Measurements from ENCODE around the gene MAST4. TPM values are rescaled to one million over a fixed set of nuclear protein-coding genes. Genes with fewer than 3 reads are reported as not detected.

Gene MAST4
- total and polyA plus RNA-seq, 2 of the 13 experiments (the other 11 are each of a cell fraction or from before 2014, with no cell fraction given) = 3.4 to 3.7 TPM

DNA sequence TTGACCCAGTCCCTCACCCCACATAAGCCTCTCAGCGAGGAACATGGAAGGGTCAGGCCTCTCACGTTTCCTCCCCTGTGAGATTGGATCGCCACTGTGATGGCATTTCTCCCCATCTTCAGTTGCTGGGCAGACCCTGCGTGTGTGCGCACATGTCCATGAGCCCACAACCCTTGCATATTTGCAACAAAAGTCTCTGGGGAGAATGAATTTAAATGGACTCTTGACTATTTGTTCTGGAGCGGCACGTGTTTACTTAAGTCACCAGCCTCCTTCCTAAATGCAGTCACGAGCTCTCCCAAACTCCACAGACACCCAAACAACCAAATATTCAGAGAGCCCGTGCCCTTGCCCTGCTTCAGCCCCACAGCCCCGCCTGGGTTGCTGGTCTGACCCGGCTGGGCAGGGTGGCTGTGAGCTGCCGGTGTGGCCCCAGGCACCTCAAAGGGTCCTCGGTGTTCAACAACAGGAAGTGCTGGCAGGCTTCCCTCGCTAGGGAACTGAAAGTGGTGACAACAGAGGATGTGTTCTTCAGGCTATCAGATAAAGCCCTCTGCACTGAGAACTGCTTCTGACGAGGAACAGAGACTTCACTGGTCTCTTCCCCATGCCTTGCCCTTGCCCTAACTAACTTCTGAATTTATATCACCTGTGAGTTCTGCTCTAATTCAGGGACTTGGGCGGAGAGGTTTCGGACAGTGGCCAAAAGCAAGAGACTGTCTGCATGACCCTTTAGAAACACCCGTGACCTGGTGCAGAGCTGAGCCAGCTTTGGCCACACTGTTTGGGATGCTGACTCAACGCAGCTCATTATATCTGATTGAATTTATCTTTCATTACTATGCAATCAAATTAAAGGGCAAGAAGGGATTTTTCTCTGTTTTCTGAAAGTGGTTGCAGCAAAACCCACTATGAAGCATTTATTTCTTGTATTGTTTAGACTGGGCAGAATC is 619.6 kb downstream of the MAST4 start (continued):
- TF ChIP-seq, protein P1, sequence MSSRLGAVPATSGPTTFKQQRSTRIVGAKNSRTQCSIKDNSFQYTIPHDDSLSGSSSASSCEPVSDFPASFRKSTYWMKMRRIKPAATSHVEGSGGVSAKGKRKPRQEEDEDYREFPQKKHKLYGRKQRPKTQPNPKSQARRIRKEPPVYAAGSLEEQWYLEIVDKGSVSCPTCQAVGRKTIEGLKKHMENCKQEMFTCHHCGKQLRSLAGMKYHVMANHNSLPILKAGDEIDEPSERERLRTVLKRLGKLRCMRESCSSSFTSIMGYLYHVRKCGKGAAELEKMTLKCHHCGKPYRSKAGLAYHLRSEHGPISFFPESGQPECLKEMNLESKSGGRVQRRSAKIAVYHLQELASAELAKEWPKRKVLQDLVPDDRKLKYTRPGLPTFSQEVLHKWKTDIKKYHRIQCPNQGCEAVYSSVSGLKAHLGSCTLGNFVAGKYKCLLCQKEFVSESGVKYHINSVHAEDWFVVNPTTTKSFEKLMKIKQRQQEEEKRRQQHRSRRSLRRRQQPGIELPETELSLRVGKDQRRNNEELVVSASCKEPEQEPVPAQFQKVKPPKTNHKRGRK (CRISPR knock-in tag; IDR thresholded peaks at IDR 0.05) = no peak
- TF ChIP-seq ETV5 (CRISPR knock-in tag; IDR thresholded peaks at IDR 0.05; ENCODE audit: borderline replicate concordance) (peak; percentile 72; the same call in 1 of the 2 replicates), TMF1 (CRISPR knock-in tag; IDR thresholded peaks at IDR 0.05; ENCODE audit: low read depth) (0 out of 2 replicates have a peak, but pooled peaks have one; percentile 43), ZNF549 (CRISPR knock-in tag; IDR thresholded peaks at IDR 0.05) (no peak), ARID2 (CRISPR knock-in tag; IDR thresholded peaks at IDR 0.05; ENCODE audit: borderline replicate concordance) (0 out of 2 replicates have a peak, but pooled peaks have one; percentile 74), ZNF335 (CRISPR knock-in tag; IDR thresholded peaks at IDR 0.05) (peak; percentile 94), ZBTB7A (CRISPR knock-in tag; IDR thresholded peaks at IDR 0.05) (no peak), CCDC6 (CRISPR knock-in tag; IDR thresholded peaks at IDR 0.05) (0 out of 2 replicates have a peak, but pooled peaks have one; percentile 37), ISL2 (CRISPR knock-in tag; IDR thresholded peaks at IDR 0.05) (peak; percentile 33; the same call in 1 of the 2 replicates), NCOA2 (CRISPR knock-in tag; IDR thresholded peaks at IDR 0.05) (0 out of 2 replicates have a peak, but pooled peaks have one; percentile 16), ZFY (CRISPR knock-in tag; IDR thresholded peaks at IDR 0.05) (peak; percentile 19; the same call in 1 of the 2 replicates), ZNF501 (CRISPR knock-in tag; IDR thresholded peaks at IDR 0.05) (peak; percentile 65; the same call in 1 of the 2 replicates), ZSCAN9 (CRISPR knock-in tag; IDR thresholded peaks at IDR 0.05; ENCODE audit: borderline replicate concordance) (no peak), ZSCAN29 (CRISPR knock-in tag; conservative IDR thresholded peaks at IDR 0.05) (no peak), HDAC1 (CRISPR knock-in tag; IDR thresholded peaks at IDR 0.05) (peak; percentile 59), YEATS4 (CRISPR knock-in tag; IDR thresholded peaks at IDR 0.05; ENCODE audit: borderline replicate concordance) (peak; percentile 36; the same call in 1 of the 2 replicates)
- TF ChIP-seq, protein P2, sequence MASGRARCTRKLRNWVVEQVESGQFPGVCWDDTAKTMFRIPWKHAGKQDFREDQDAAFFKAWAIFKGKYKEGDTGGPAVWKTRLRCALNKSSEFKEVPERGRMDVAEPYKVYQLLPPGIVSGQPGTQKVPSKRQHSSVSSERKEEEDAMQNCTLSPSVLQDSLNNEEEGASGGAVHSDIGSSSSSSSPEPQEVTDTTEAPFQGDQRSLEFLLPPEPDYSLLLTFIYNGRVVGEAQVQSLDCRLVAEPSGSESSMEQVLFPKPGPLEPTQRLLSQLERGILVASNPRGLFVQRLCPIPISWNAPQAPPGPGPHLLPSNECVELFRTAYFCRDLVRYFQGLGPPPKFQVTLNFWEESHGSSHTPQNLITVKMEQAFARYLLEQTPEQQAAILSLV (CRISPR knock-in tag; IDR thresholded peaks at IDR 0.05; ENCODE audit: borderline replicate concordance) = peak; percentile 53; the same call in 1 of the 2 replicates
- TF ChIP-seq, protein P3, sequence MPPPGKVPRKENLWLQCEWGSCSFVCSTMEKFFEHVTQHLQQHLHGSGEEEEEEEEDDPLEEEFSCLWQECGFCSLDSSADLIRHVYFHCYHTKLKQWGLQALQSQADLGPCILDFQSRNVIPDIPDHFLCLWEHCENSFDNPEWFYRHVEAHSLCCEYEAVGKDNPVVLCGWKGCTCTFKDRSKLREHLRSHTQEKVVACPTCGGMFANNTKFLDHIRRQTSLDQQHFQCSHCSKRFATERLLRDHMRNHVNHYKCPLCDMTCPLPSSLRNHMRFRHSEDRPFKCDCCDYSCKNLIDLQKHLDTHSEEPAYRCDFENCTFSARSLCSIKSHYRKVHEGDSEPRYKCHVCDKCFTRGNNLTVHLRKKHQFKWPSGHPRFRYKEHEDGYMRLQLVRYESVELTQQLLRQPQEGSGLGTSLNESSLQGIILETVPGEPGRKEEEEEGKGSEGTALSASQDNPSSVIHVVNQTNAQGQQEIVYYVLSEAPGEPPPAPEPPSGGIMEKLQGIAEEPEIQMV (CRISPR knock-in tag; IDR thresholded peaks at IDR 0.05; ENCODE audit: low read depth) = no peak
- TF ChIP-seq, protein P4, sequence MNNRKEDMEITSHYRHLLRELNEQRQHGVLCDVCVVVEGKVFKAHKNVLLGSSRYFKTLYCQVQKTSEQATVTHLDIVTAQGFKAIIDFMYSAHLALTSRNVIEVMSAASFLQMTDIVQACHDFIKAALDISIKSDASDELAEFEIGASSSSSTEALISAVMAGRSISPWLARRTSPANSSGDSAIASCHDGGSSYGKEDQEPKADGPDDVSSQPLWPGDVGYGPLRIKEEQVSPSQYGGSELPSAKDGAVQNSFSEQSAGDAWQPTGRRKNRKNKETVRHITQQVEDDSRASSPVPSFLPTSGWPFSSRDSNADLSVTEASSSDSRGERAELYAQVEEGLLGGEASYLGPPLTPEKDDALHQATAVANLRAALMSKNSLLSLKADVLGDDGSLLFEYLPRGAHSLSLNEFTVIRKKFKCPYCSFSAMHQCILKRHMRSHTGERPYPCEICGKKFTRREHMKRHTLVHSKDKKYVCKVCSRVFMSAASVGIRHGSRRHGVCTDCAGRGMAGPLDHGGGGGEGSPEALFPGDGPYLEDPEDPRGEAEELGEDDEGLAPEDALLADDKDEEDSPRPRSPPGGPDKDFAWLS (CRISPR knock-in tag; IDR thresholded peaks at IDR 0.05; ENCODE audit: borderline replicate concordance) = 0 out of 2 replicates have a peak, but pooled peaks have one; percentile 58
- TF ChIP-seq, protein P5, sequence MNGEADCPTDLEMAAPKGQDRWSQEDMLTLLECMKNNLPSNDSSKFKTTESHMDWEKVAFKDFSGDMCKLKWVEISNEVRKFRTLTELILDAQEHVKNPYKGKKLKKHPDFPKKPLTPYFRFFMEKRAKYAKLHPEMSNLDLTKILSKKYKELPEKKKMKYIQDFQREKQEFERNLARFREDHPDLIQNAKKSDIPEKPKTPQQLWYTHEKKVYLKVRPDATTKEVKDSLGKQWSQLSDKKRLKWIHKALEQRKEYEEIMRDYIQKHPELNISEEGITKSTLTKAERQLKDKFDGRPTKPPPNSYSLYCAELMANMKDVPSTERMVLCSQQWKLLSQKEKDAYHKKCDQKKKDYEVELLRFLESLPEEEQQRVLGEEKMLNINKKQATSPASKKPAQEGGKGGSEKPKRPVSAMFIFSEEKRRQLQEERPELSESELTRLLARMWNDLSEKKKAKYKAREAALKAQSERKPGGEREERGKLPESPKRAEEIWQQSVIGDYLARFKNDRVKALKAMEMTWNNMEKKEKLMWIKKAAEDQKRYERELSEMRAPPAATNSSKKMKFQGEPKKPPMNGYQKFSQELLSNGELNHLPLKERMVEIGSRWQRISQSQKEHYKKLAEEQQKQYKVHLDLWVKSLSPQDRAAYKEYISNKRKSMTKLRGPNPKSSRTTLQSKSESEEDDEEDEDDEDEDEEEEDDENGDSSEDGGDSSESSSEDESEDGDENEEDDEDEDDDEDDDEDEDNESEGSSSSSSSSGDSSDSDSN (CRISPR knock-in tag; IDR thresholded peaks at IDR 0.05) = peak; percentile 65

Data from HepG2 (cell line).